CD4-positive, alpha-beta T cell treated with Interleukin-4 for 1 hour (primary cell): ENCODE data around the gene ACKR1.

Experiments
- DNase-seq, 2 donors: peaks; one replicate each; pipeline ENCODE4 v3.0.0-alpha.2; 2020 to 2022

Gene ACKR1, protein sequence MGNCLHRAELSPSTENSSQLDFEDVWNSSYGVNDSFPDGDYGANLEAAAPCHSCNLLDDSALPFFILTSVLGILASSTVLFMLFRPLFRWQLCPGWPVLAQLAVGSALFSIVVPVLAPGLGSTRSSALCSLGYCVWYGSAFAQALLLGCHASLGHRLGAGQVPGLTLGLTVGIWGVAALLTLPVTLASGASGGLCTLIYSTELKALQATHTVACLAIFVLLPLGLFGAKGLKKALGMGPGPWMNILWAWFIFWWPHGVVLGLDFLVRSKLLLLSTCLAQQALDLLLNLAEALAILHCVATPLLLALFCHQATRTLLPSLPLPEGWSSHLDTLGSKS

DNA sequence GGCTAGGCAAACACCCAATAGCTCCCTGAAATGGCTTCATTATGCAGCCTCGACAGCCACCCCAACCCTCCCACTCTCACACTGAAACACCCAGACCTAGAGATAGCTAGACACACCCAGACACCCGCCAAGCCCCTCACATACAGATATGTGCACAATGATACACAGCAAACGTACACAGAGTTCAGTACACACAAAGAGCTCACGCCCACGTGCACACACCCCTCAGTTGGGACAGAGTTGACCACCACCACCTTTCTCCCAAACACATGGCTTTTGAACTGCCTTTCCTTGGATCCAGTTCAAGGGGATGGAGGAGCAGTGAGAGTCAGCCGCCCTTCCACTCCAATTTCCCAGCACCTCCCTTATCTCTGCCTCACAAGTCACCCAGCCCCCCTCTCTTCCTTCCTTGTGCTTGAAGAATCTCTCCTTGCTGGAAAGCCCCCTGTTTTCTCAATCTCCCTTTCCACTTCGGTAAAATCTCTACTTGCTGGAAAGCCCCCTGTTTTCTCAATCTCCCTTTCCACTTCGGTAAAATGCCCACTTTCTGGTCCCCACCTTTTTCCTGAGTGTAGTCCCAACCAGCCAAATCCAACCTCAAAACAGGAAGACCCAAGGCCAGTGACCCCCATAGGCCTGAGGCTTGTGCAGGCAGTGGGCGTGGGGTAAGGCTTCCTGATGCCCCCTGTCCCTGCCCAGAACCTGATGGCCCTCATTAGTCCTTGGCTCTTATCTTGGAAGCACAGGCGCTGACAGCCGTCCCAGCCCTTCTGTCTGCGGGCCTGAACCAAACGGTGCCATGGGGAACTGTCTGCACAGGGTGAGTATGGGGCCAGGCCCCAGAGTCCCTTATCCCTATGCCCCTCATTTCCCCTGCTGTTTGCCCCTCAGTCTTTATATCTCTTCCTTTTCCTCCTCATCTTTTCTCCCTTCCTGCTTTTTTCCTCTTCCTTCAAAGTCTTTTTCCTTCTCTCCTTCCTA is at the start of gene ACKR1:
ACKR1 (plus strand) TSS at position 715 of the 981 bp plus-strand sequence; CDS start at position 800, 85 bp downstream.
- no peak for DNase-seq

DNA sequence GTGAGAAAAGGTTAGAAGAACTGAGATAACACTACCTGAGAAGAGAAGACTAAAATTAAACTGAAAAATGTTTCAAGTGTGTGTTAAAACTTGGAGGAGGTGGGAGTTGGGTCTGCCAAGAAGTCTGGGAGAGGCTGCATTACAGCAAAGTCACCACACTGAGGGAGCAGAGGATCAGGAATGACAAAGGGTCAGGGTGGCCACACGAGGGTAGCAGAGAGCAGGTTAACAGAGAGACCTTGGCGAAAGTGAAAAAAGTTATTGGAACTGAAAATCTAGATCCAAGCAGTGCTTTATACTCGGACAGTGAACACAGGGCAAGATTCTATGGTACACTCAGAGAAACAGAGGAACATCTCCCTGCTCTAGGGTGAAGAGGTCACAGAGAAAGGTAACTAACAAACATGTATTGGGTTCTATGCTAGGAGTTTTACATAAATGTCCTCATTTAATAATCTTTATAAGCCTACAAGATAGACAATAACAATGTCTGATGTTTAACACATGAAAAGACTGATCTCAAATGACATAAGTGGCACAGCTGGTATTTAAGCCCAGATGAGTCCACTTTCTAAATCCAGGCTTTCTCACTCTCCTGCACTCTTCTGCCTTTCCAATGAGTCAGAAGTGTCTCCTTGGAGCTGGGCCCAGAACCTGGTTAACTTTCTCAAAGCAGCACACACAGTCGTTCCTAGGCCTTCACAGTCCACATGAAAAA is 43.5 kb upstream of the ACKR1 start:
- peak; percentile 62 to 70 for DNase-seq

DNA sequence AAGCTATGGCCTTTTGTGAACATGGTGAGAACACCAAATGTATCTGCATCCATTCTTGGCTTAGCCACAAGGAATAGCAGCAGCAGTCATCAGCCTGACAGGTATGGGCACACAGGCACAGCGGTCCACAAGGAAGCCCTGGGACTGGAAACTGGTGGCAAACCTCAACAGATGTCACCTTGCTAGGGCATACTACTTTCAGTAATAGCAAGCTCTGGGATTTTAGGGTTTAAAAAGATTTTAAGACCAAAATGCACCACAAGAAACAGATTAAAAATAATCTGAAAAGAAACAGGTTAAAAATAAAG is 43.0 kb upstream of the ACKR1 start:
- DNase-seq, result no peak

DNA sequence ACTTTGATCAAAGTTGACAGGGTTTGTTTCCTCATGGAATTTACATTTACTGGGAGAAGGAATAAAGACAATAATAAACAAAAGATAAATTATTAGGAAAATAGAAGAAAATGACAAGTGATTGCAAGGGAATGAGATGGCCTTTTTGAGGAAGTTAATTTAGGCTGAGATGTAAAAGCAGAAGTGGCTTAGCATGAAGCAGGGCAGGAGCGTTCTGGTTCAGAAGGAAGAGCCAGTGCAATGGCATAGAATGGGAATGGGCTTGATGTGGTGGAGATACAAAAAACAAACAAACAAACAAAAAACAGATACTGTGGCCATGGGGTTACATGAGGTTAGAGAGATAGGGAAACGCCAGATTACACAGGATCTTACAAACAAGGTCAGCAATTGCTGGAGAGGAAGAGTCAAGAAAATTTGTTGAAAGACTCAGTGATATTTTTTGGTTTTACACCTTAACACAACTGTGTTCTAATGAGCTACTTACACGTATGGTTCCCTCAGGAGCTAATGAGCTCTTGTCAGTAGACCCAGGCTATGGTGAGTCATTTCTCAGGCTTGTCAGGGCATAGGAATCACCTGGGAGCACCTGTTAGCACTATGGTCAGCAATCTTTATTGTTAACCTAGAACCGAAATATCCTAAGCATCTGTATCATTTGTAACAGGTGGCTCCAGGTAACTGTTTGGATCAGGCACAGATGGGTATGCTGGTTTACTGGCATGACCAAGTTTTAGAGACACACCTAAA is 42.0 kb upstream of the ACKR1 start:
- DNase-seq, result no peak

DNA sequence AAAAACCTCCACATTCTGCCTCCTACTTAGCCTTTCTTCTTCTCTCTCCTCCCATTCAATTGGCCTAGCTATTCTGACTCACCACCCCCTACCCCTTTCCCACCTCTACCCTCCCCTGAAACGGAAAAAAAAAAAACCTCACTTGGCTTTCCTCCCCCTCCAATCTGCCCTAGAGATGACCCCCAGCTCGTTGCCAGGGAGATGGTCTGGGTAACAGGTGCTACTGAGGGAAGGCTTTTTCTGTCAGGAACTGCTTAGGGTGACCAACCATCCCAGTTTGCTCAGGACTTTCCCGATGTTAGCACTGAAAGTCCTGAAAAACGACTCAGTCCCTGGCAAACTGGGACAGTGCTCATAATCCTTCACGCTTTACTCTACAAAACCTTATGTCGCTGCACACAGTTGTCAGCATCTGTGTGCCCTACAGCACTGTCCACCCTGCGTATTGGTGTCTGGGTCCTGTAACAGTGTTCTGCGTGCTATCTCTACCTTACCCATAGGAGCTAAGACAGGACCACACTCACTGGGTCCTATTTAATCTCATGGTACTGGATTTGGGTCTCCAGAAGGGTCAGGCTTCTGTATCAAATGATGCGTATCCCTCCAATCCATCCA is 41.0 kb upstream of the ACKR1 start:
- no peak for DNase-seq

DNA sequence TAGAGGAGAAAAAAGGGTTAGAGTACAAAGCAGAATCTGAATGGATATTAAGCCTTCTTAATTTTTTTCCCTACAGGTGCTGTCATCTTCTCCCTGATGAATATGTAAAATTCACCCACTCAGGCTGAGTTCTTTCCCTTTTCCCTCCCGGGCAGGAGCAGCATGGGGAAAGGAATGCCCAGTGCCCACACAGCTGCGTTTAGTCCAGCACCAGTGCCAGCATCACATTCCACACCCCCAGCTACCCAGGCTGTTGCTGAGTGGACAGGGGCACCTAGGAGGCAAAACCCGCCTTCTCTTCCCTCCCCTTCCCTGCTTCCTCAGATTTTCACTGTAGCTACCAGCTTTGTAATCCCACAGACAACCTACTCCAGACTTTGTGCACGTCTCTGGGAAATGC is 36.6 kb upstream of the ACKR1 start:
- no peak for DNase-seq

DNA sequence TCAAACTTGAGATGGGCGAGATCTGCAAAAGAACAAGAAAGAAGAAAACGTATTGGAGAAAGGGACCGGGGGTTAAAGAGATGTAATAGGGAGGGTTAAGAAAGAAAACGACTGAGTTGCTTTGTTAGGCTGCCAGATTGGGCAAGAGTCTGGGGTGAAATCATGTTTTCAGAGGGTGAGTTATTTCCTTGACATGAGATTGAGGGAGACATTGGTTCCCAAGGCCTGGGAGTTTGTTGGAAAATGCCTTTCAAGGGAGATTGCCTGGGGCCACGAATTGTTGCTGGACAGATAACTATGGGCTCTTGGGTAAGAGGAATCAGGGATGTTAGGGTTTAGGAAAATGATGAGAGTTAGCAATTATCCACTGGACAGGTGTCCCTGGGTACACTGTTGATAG is 34.0 kb upstream of the ACKR1 start:
- no peak for DNase-seq

DNA sequence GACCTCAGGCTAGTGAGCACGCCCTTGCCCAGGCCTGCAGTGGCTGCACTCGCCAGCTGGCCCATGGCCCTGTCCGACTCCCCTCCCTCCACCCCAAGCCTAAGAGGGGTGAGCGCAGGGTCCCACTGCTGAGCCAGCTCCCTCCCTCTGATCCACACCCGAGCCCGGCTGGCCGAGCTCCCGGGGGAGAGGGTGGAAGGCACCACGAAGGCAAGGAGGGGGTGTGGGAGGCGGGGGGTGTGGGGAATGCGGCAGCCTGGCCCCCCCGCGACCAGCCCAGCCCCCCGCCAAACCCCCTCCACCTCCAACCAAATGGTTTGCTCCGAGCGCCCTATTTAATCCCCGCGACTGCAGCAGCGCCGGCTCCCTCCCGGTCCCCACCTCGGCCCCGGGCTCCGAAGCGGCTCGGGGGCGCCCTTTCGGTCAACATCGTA is 33.4 kb upstream of the ACKR1 start, which contains the start of gene CADM3:
CADM3 (plus strand) TSS at position 362 of the 434 bp plus-strand sequence. CDS start 151 bp downstream, outside the sequence.
- no peak for DNase-seq

DNA sequence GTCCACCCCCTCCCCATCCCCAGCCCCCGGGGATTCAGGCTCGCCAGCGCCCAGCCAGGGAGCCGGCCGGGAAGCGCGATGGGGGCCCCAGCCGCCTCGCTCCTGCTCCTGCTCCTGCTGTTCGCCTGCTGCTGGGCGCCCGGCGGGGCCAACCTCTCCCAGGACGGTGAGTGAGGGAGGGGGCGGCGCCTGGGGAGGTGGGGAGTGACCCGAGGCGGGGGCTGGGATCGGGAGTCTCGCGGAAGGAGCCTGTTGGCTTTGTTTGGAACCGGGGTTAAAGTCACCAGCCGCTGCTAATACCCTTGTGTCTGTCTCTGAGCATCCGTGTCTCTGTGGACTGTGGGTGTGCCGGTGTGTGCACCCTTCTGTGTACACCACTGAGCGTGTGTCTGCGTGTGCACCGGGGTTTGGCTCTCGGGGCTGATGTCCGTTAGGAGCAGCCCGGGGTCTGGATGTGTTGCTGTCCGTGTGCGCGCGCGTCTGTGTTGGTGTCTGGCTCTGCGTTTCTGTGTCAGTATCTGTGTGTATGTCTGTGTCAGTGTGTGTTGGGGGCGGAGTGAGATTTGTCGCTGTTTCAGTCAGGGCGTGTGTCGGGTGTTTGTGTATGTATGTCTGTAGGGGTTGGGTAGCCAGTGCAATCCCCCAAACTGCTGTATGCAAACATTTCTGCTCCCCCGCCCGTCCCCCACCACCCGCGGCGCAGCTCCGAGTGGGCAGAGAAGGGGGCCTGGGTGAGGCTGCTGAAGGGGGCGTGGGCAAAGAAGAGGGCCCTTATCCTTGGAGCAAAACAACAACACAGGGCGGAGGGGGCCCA is 32.8 kb upstream of the ACKR1 start:
- no peak for DNase-seq

DNA sequence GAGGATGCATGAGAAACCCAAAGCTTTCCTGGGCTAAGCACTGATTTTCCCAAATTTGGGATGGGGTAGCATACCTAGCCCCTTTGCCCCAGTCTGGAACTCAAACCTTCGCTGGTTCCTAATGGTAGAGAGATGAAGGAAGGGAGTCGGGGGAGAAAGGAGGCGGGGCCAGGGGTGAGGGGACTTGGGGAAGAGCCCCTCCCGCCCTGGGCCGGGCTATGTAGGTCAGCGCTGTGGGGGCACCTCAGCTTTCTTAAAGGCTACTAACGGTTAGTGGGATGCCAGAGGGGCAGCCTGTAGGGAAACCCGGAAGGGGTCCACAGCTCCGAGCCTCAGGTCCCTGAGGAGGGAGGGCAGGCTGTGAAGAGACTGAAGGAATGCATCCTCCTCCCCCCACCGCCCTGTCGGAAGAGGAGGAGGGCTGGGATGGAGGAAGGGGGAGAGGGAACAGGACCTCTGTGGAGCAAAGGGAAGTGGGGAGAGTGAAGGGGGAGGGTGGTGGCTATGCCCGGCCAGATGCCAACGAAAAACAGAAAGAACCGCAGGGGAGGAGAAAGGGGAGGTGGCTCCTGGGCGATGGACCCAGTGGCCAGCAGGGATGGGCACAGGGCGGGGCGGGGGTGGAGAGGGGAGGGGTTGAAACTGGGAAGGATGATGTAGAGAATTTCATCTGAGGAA is 31.9 kb upstream of the ACKR1 start:
- no peak for DNase-seq

DNA sequence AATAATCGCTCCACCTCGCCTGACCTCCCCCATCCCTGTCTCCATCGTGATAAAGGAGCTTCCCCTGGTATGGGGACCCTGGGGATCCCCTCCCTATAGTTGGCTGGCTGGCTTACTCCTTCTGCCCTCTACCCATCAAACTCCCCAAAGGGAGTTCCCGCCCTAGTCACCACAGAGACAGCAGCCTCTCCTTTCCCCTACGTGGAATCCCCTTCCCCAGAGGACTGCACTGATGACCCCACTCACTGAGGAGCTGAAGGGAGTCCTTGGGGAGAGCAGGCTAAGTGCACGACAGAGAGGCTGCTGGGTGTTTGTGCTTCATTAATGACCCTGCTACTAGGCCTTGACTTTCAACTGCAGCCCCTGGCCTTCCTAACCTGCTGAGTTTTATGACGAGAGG is 31.4 kb upstream of the ACKR1 start:
- DNase-seq, result no peak

DNA sequence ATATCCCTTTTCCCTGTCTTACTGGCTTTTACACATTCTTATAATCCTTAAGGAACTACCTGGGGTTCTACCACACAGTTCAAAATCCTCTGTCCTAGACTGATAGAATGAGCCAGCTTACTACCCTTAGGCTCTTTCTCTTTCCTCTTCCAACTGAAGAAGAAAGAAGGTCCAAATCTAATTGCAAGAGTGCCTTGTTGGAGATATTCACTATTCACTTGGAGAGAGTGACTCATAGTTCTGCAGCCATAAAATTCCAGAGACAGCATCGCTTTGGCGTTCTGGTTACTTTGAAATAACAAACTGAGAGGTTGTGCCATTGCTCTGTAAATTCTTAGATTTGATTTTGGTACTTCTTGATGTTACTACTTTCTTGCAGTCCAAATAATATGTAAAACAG is 29.1 kb upstream of the ACKR1 start:
- no peak for DNase-seq

DNA sequence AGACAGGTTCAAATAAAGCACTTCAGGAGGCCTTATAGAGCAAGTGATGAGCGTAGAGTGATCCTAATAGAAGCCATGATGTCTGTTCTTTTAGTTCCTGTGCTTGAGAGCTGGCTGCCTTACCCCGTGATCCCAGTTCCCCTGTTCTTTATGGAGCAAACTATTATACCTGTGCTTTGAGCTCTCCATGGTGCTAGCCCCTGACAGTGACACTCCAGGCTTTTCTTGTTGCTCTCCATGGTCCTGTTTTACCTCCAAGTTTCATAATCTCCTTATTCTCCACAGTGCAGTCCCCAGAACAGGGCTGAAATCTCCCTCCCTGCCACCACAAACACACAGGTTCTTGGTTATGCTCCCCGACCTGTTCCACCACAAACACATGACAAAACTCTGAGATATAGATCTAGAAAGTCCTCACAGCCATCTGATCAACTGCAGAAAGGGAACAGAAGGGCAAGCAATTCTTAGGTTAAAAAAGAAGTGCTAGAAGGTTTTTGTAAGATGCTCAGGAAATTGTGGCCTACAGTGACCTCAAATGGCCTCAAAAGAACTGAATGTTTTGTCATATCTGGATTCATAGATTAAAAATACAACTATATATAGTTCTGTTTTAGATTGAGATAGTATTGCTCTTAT is 27.3 kb upstream of the ACKR1 start:
- peak in 1 of 2 donors; percentile 19 for DNase-seq

DNA sequence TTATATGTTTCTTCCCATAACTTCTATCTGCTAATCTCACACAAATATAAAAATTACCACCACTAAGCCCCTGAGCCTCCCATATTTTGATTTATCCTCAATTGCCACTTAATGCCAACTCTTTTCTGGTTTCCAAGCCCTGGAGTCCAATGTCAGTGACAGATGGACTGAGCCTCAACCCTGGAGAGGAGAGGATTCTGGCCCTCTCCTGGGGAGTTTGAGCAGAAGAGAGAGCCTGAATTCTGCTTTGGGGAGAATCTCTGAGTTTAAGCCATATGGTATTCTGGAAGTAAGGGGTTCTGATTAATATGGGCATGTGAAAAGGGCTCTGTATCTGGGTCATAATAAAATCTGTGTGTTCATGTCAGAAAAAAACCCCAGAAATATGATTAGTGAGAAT is 24.8 kb upstream of the ACKR1 start:
- DNase-seq, result no peak

DNA sequence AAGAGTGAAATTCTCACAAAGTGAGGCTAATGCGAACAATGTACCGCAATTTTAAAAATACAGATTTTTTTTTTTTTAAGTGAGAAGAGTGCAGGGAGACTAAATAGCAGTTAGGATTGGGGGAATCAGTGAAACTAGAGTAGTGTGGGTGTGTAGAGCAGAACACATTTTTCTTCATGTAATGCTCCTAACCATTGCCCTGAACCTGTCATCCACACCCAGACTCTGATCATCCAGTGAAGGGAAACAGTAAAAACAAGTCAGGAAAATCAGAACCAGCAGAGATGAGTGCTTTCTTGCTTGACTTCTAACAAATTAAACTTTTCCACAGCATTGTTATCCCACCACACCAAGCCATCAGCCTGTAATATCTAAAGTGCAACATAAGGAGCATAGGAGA is 24.2 kb upstream of the ACKR1 start:
- DNase-seq, result no peak

DNA sequence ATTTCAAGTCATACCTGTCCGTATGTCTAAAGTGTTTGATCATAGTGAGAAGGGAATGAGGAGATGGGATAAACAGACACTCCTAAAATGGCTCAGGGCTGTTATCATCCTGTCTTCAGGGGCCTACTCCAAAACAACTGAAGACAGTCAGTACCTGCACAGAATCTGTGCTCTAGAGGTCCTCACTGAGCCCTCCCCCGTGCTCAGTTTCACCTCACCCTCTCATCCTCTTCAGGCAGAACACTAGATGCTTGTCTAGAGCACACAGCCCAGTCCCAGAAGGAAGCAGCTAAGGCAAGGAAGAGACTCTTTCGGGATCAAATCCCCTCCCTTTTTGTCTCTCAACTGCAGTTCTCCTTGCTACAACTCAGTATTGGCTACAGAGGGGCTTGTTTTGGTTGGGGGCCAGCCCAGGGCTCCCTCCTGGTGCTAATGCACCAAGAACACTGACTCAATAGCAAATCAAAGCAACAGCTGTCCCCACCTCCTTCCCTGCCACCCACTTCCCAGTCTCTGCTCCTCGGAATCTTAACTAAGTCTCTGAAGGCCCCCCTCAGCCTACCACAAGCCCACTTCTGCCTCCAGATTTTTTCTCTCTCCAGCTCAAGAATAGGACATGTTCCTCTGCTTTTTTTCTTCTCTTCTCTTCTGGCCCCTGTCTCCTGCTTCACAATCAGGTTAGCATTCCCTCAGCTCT is 23.2 kb upstream of the ACKR1 start:
- DNase-seq, result no peak

DNA sequence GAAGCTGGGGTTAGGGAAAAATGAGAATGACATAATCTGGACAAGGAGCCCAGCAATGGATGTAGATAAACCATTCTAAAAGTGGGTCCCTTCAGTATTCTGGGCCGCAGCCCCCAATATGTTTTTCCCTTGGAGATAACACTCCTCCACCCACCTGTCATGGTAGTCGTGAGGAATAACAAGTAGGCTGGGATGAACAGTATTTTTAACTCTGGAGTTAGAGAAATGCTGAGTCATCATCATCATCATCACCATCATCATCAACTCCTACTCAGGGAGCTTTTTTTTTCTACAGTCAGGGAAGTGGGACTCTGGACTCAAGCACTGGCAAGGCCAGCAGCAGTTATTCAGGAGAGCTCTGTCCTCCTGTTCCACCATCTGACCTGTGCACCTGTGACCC is 20.5 kb upstream of the ACKR1 start:
- DNase-seq, result no peak

DNA sequence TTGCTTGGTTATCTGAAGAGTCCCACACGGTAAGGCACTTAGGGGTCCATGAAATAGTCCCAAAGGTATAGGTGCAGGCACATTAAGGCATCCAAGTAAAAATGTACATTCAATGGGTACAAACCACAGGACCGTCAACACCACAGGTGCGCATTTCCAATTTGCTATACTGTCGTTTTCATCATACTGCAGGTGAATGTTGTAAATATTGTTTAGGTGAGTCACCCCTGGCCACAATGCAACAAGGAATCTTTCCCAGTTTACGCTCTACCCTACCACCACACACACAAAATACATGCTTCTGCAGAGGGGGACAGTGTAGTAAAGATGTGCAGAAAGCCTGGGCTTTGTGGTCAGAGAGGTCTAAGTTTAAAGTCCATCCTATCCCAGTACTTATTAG is 19.6 kb upstream of the ACKR1 start:
- DNase-seq, result no peak

DNA sequence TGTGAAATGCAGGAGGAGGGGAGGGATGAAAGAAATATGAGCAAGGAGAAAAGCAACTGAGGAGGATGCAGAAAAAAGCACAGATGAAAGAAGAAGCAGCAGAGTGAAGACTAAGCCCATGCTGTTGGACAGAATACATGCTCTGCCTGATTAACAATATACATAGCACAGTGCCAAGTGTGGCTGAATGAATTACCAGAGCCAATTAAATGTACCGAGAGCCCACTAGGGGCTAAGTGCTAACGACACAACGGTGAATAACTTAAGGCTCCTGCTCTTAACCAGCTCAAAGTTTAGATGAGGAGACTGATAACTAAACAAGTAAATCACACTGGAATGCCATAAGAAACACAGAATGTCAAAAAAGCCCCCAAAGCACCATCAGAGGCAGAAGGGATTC is 17.6 kb upstream of the ACKR1 start:
- no peak for DNase-seq
